Measurements from ENCODE around the gene PARD3B.

PARD3B gene

GRCh38 chr2:204590063-204590462 is 44.8 kb downstream of the PARD3B start:
- DNase-seq (ENCODE audit: low spot score), result no peak
- no peak for TF ChIP-seq CTCF (IDR thresholded peaks at IDR 0.05; ENCODE audit: borderline replicate concordance, control extremely low read depth, extremely low read depth, insufficient read depth, missing control alignments)
- in situ Hi-C loops (cut with MboI; ENCODE audit: low sequenced_read_pairs, unreplicated experiment), result no loop called here

- TF ChIP-seq CTCF (IDR thresholded peaks at IDR 0.05; ENCODE audit: borderline replicate concordance, control extremely low read depth, extremely low read depth, insufficient read depth, missing control alignments), result no peak
- DNase-seq (ENCODE audit: low spot score), result no peak
- in situ Hi-C loops (cut with MboI; ENCODE audit: low sequenced_read_pairs, unreplicated experiment), result no loop called here
Observed at GRCh38 chr2:204591225-204591624, 46.0 kb downstream of the PARD3B start.

- no peak for DNase-seq (ENCODE audit: low spot score)
- in situ Hi-C loops (cut with MboI; ENCODE audit: low sequenced_read_pairs, unreplicated experiment), result no loop called here
- TF ChIP-seq CTCF (IDR thresholded peaks at IDR 0.05; ENCODE audit: borderline replicate concordance, control extremely low read depth, extremely low read depth, insufficient read depth, missing control alignments), result no peak
Observed at GRCh38 chr2:204604061-204604460, 58.8 kb downstream of the PARD3B start.

- no peak for DNase-seq (ENCODE audit: low spot score)
- in situ Hi-C loops (cut with MboI; ENCODE audit: low sequenced_read_pairs, unreplicated experiment), result no loop called here
- TF ChIP-seq CTCF (IDR thresholded peaks at IDR 0.05; ENCODE audit: borderline replicate concordance, control extremely low read depth, extremely low read depth, insufficient read depth, missing control alignments), result no peak
Observed at GRCh38 chr2:204608237-204608939, 63.1 kb downstream of the PARD3B start.

GRCh38 chr2:204611017-204611631 is 65.8 kb downstream of the PARD3B start:
- in situ Hi-C loops (cut with MboI; ENCODE audit: low sequenced_read_pairs, unreplicated experiment), result no loop called here

GRCh38 chr2:204611764-204612163 is 66.5 kb downstream of the PARD3B start:
- DNase-seq (ENCODE audit: low spot score), result no peak
- TF ChIP-seq CTCF (IDR thresholded peaks at IDR 0.05; ENCODE audit: borderline replicate concordance, control extremely low read depth, extremely low read depth, insufficient read depth, missing control alignments), result no peak
- in situ Hi-C loops (cut with MboI; ENCODE audit: low sequenced_read_pairs, unreplicated experiment), result no loop called here

More at GRCh38 chr2:204611017-204611631, 65.8 kb downstream of the PARD3B start:
- TF ChIP-seq CTCF (IDR thresholded peaks at IDR 0.05; ENCODE audit: borderline replicate concordance, control extremely low read depth, extremely low read depth, insufficient read depth, missing control alignments), result no peak
- no peak for DNase-seq (ENCODE audit: low spot score)

Measured in GM13976 (cell line).